H9 (cell line): Measurements from ENCODE around the gene CCDC178. TPM values are rescaled to one million over a fixed set of nuclear protein-coding genes. Genes with fewer than 3 reads are reported as not detected.

ENCODE experiments used
- DNase-seq: peaks from one replicate; pipeline ENCODE4 v3.0.0-alpha.2; 2017
- H2AFZ ChIP-seq: one replicate; pipeline ENCODE4 v1.6.1; 2013; ENCODE audit warnings: mild to moderate bottlenecking, low read length, control low read depth, moderate library complexity
- H2AK5ac ChIP-seq: 2 replicates; pipeline ENCODE4 v1.6.1; 2013; ENCODE audit warnings: low read length, control low read depth, mixed read lengths; ENCODE audit not compliant: insufficient read length
- H2BK120ac ChIP-seq: one replicate; pipeline ENCODE4 v1.6.1; 2013; ENCODE audit warnings: low read depth, mild to moderate bottlenecking, low read length, control low read depth, inconsistent platforms; ENCODE audit not compliant: poor library complexity, severe bottlenecking
- H2BK12ac ChIP-seq: 2 replicates; pipeline ENCODE4 v1.6.1; 2013; ENCODE audit warnings: low read length, control low read depth, mixed read lengths, low read depth; ENCODE audit not compliant: insufficient read length
- H2BK15ac ChIP-seq: 2 replicates; pipeline ENCODE4 v1.6.1; 2013; ENCODE audit warnings: low read depth, low read length, control low read depth
- H2BK20ac ChIP-seq: one replicate; pipeline ENCODE4 v1.6.1; 2013; ENCODE audit warnings: low read depth, mild to moderate bottlenecking, low read length, control low read depth, inconsistent platforms; ENCODE audit not compliant: poor library complexity, severe bottlenecking
- H2BK5ac ChIP-seq: 2 replicates; pipeline ENCODE4 v1.6.1; 2013; ENCODE audit warnings: low read length, control low read depth, mixed read lengths; ENCODE audit not compliant: insufficient read length
- H3K14ac ChIP-seq: 2 replicates; pipeline ENCODE4 v1.6.1; 2013; ENCODE audit warnings: low read length, control low read depth; ENCODE audit not compliant: insufficient read depth
- H3K18ac ChIP-seq: 2 replicates; pipeline ENCODE4 v1.6.1; 2013; ENCODE audit warnings: low read depth, mild to moderate bottlenecking, mixed read lengths, low read length, control low read depth; ENCODE audit not compliant: insufficient read length
- H3K23ac ChIP-seq: 2 replicates; pipeline ENCODE4 v1.6.1; 2013; ENCODE audit warnings: low read length, control low read depth, mixed read lengths, low read depth; ENCODE audit not compliant: insufficient read length
- H3K23me2 ChIP-seq: 2 replicates; pipeline ENCODE4 v1.6.1; 2013; ENCODE audit warnings: low read depth, mild to moderate bottlenecking, mixed read lengths, low read length, control low read depth; ENCODE audit not compliant: insufficient read length, poor library complexity, severe bottlenecking
- H3K27ac ChIP-seq: 2 replicates; pipeline ENCODE4 v1.5.1; 2013; ENCODE audit warnings: low read length, control low read depth, mixed read lengths, low read depth; ENCODE audit not compliant: insufficient read length
- H3K27me3 ChIP-seq: 2 replicates; pipeline ENCODE4 v1.6.1; 2013; ENCODE audit warnings: low read length, control low read depth, inconsistent platforms; ENCODE audit not compliant: insufficient read depth
- H3K4ac ChIP-seq: 2 replicates; pipeline ENCODE4 v1.6.1; 2013; ENCODE audit warnings: low read depth, mild to moderate bottlenecking, control low read depth, inconsistent platforms, low read length, moderate library complexity
- H3K4me1 ChIP-seq: 2 replicates; pipeline ENCODE4 v1.6.1; 2013; ENCODE audit warnings: low read length, control low read depth, inconsistent platforms; ENCODE audit not compliant: insufficient read depth
- H3K4me2 ChIP-seq: 2 replicates; pipeline ENCODE4 v1.6.1; 2013; ENCODE audit warnings: low read length, control low read depth, mixed read lengths; ENCODE audit not compliant: insufficient read length, insufficient read depth
- H3K56ac ChIP-seq: 2 replicates; pipeline ENCODE4 v1.6.1; 2013; ENCODE audit warnings: low read depth, mild to moderate bottlenecking, mixed read lengths, low read length, control low read depth; ENCODE audit not compliant: insufficient read length
- H3K79me1 ChIP-seq: 2 replicates; pipeline ENCODE4 v1.6.1; 2013; ENCODE audit warnings: low read depth, mild to moderate bottlenecking, moderate library complexity, low read length, control low read depth, inconsistent platforms; ENCODE audit not compliant: insufficient read depth, poor library complexity, severe bottlenecking
- H3K79me2 ChIP-seq: 2 replicates; pipeline ENCODE4 v1.6.1; 2013; ENCODE audit warnings: low read length, control low read depth, inconsistent platforms; ENCODE audit not compliant: insufficient read depth
- H3K9ac ChIP-seq: 2 replicates; pipeline ENCODE4 v1.6.1; 2013; ENCODE audit warnings: low read length, control low read depth, mixed read lengths; ENCODE audit not compliant: insufficient read length; ENCODE audit errors: extremely low read depth
- H3K9me3 ChIP-seq: one replicate; pipeline ENCODE4 v1.6.1; 2013; ENCODE audit warnings: low read depth, low read length, inconsistent platforms; ENCODE audit not compliant: control insufficient read depth
- H3T11ph ChIP-seq: one replicate; pipeline ENCODE4 v1.6.1; 2013; ENCODE audit warnings: mild to moderate bottlenecking, low read length, control low read depth, inconsistent platforms
- H4K20me1 ChIP-seq: one replicate; pipeline ENCODE4 v1.6.1; 2013; ENCODE audit not compliant: control insufficient read depth, insufficient read length, insufficient read depth
- H4K5ac ChIP-seq: 2 replicates; pipeline ENCODE4 v1.6.1; 2013; ENCODE audit warnings: low read depth, mild to moderate bottlenecking, mixed read lengths, low read length, control low read depth; ENCODE audit not compliant: insufficient read length
- H4K8ac ChIP-seq: replicated peaks from 2 replicates; pipeline ENCODE4 v1.6.1; 2013; ENCODE audit warnings: low read length, control low read depth, mixed read lengths, low read depth; ENCODE audit not compliant: insufficient read length
- H4K91ac ChIP-seq: 2 replicates; pipeline ENCODE4 v1.6.1; 2013; ENCODE audit warnings: low read depth, mild to moderate bottlenecking, moderate library complexity, mixed read lengths, low read length, control low read depth; ENCODE audit not compliant: insufficient read length
- H3K27ac Mint-ChIP-seq, 3 experiments: 2 replicates in 2 of 3; 3 replicates in 1 of 3; pipeline ENCODE4 v1.8.0; 2020 to 2021; ENCODE audit warnings: mixed read lengths in 3 of 3, mild to moderate bottlenecking in 1 of 3, moderate library complexity in 1 of 3
- H3K27me3 Mint-ChIP-seq: 2 replicates; pipeline ENCODE4 v1.8.0; 2021; ENCODE audit warnings: low read depth, mild to moderate bottlenecking, moderate library complexity, mixed read lengths
- H3K36me3 Mint-ChIP-seq, 3 experiments: 2 replicates in 2 of 3; 3 replicates in 1 of 3; pipeline ENCODE4 v1.8.0; 2020 to 2021; ENCODE audit warnings: low read depth in 3 of 3, mixed read lengths in 3 of 3; ENCODE audit not compliant: insufficient read depth in 1 of 3
- H3K4me1 Mint-ChIP-seq, 2 experiments: 2 replicates each; pipeline ENCODE4 v1.8.0; 2020; ENCODE audit warnings: mixed read lengths in 2 of 2
- H3K4me3 Mint-ChIP-seq, 2 experiments: 2 replicates in 1 of 2; 3 replicates in 1 of 2; pipeline ENCODE4 v1.8.0; 2020 to 2021; ENCODE audit warnings: mild to moderate bottlenecking in 2 of 2, mixed read lengths in 2 of 2, moderate library complexity in 1 of 2
- H3K9me3 Mint-ChIP-seq, 2 experiments: 2 replicates in 1 of 2; 3 replicates in 1 of 2; pipeline ENCODE4 v1.8.0; 2020; ENCODE audit warnings: mild to moderate bottlenecking in 2 of 2, mixed read lengths in 2 of 2, moderate library complexity in 1 of 2
- WGBS: extraction: QIAGEN DNeasy Blood & Tissue Kit; methylation state at CpG from one replicate; pipeline ENCODE4 v1.1.7; 2013; ENCODE audit warnings: missing lambda C conversion rate, low lambda C conversion rate, mixed read lengths; ENCODE audit not compliant: insufficient read length; ENCODE audit errors: extremely low coverage; 5-methylcytosine and 5-hydroxymethylcytosine counted together
- total RNA-seq: library from RNA; stranded (reverse); gene quantifications from 2 replicates; pipeline ENCODE4 v1.2.1, GENCODE V29; 2021
- TF ChIP-seq, protein P1 (sequence below): fragments of 200-600 bp; sonication (generic); conservative IDR thresholded peaks from 3 replicates; pipeline ENCODE4 v1.8.0; 2021; ENCODE audit warnings: antibody characterized with exemption, mild to moderate bottlenecking

The CCDC178 gene
- total RNA-seq, 1 experiment from 2014 or later = not detected

DNA sequence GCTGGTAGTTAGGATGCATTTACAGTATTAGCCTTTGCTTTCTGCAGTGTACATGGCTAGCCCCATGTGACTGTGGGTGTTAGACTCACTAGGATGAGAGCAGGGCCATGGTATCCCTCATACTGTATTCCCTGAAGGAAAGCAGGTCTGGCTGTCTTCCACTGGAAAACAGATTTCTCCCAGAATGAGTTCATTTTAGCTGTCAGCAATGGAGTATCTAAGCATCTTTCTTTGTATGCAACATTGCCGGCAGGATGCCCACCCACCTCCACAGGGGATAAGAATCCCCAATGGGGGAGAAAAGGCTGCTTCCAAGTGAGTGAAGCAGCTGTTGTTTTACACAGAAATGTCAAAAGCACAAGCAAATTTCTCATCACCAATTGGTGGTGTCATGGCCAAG is 525.0 kb downstream of the CCDC178 start:
- Histone ChIP-seq H3K9me3 (no peaks in the 10 kb centered on the region), H3K18ac (no peak overlapping the region), H3K4me1 (no peaks in the 10 kb centered on the region), H3K9ac (no peak overlapping the region), H4K5ac (no peak overlapping the region), H3K4ac (no peak overlapping the region), H3K27ac (no peak overlapping the region), H3K4me2 (no peak overlapping the region), H3K23ac (no peak overlapping the region), H3K23me2 (no peaks in the 10 kb centered on the region), H3K56ac (no peak overlapping the region), H2BK12ac (no peak overlapping the region), H3K27me3 (no peaks in the 10 kb centered on the region), H2BK20ac (no peak overlapping the region), H2BK5ac (no peak overlapping the region), H4K91ac (no peak overlapping the region), H3K79me1 (no peaks in the 10 kb centered on the region), H2AFZ (no peak overlapping the region), H2BK120ac (no peak overlapping the region), H2BK15ac (no peak overlapping the region), H2AK5ac (no peak overlapping the region), H4K8ac (no peak overlapping the region), H3K14ac (no peak overlapping the region), H3K79me2 (no peaks in the 10 kb centered on the region), H3T11ph (no peak overlapping the region), H4K20me1 (no peaks in the 10 kb centered on the region)
- no CpG with 5 or more reads among the region's 1 CpG for WGBS
- Mint-ChIP-seq H3K36me3 (no peaks in the 10 kb centered on the region), H3K27ac (no peak overlapping the region), H3K4me1 (no peaks in the 10 kb centered on the region; a peak in 1 of 4 replicates), H3K4me3 (no peak overlapping the region), H3K9me3 (no peaks in the 10 kb centered on the region), H3K27me3 (no peaks in the 10 kb centered on the region; the same call in 1 of the 2 replicates)
- DNase-seq = no peak
- TF ChIP-seq, protein P1, sequence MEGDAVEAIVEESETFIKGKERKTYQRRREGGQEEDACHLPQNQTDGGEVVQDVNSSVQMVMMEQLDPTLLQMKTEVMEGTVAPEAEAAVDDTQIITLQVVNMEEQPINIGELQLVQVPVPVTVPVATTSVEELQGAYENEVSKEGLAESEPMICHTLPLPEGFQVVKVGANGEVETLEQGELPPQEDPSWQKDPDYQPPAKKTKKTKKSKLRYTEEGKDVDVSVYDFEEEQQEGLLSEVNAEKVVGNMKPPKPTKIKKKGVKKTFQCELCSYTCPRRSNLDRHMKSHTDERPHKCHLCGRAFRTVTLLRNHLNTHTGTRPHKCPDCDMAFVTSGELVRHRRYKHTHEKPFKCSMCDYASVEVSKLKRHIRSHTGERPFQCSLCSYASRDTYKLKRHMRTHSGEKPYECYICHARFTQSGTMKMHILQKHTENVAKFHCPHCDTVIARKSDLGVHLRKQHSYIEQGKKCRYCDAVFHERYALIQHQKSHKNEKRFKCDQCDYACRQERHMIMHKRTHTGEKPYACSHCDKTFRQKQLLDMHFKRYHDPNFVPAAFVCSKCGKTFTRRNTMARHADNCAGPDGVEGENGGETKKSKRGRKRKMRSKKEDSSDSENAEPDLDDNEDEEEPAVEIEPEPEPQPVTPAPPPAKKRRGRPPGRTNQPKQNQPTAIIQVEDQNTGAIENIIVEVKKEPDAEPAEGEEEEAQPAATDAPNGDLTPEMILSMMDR = no peak
